Ureter (tissue), 1 donor: ENCODE measurements around the gene ARHGAP26. TPM values are rescaled to one million over a fixed set of nuclear protein-coding genes. Genes with fewer than 3 reads are reported as not detected.
A peak's percentile ranks its signal among the peaks of the same experiment; 100 is the strongest.

Experiments
- DNase-seq: peaks from one replicate; pipeline ENCODE4 v3.0.0-alpha.2; 2020; ENCODE audit warnings: low spot score
- total RNA-seq: library from RNA; stranded (reverse); gene quantifications from one replicate; pipeline ENCODE4 v1.2.4, GENCODE V29; 2023
- donor health status: DM: yes; HTN: yes; CAD: no.

The ARHGAP26 gene
- total RNA-seq, 1 donor from 2014 or later = 46.9 TPM

GRCh38 chr5:143239882-143240518 lies 469.8 kb downstream of the ARHGAP26 start:
- no peak for DNase-seq

DNA sequence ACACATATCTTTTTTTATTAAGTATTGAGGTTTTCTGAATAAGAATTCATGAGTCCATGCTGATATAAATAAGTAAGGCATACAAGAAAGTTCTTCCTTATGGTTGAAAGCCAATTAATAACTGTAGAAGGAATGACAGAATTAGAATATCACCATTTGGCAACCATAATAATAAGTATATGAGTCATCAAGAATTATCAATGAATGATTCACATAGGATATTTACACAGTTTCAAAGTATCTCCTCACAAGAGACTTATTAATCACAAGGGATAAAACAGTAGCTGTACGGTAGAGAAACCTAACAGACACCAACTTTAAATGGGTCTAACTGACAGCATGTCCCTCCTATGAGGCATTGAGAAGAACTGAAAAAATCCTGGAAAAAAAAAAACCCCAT lies 471.7 kb downstream of the ARHGAP26 start:
- no peak for DNase-seq

GRCh38 chr5:143243103-143243502 lies 472.9 kb downstream of the ARHGAP26 start:
- no peak for DNase-seq

DNA sequence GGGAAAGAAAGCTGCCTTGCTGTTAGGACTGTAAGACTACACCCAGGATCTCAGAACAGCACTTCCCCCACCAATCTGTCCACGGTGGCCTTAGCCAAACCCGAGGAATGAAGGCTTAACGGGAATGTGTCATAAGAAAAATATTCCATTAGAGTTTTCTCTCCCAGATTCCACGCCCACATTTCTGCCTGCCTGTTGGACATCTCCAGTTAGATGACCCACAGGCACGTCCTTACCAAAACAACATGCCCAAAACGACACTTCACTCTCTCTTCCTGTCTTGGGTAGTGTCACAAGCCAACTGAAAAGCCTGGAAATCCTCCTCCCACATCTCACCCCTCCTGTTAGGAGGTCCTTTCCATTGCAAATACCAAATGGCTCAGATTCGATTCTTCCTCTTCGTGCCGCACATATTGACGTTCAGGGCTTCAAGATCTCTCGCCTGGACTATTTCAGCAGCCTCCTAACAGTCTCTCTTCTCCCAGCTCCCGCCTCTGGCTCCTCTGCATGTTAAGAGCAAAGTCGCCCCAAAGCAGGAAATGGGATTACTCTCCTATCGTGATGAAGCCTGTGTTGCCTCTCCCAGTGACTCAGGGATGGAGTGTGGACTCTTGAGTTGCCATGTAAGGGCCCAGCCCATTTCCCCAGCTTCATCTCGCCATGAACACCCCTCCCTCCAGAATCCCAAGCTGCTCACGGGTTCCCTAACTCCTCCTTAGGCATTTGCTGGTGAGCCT lies 474.0 kb downstream of the ARHGAP26 start:
- DNase-seq = peak; percentile 63

DNA sequence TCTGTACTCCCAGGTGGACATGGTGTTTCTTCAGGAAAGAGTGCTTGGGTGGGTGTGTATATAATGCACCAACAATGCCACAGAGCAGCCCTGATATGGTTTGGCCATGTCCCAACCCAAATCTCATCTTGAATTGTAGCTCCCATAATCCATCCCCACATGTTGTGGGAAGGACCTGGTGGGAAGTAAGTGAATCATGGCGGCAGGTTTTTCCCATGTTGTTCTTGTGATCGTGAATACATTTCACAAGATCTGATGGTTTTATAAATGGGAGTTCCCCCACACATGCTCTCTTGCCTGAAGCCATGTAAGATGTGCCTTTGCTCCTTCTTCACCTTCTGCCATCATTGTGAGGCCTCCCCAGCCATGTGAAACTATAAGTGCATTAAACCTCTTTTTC lies 474.8 kb downstream of the ARHGAP26 start:
- DNase-seq = no peak

DNA sequence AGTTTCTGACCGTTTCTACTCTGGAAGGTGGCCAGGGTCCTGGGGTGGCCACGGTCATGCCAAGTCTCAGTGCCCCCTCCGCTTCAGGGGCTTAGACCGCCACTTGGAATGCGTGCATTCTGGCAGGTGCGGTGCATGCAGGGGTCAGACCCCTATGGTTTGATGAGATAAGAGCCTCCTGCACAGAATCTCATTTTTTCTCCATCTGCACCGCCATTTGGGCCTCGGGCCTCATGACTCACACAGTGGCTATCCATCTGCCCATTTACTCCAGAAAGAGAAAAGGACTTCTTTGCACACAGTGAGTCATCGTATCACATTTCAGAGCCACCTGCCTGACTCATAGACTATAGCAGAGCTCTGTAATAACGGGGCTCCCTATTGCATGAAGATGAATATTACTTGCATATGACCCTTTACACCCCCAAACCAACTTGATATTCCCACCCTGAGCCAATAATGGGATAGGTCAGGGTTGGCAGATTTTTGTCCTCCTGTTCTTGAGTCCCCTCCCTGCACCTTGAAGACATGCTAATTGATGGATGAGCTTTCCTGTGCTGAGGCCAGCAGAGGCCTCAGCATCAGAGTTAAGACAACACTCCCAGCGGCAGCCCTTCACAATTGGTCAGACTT lies 475.9 kb downstream of the ARHGAP26 start:
- no peak for DNase-seq

DNA sequence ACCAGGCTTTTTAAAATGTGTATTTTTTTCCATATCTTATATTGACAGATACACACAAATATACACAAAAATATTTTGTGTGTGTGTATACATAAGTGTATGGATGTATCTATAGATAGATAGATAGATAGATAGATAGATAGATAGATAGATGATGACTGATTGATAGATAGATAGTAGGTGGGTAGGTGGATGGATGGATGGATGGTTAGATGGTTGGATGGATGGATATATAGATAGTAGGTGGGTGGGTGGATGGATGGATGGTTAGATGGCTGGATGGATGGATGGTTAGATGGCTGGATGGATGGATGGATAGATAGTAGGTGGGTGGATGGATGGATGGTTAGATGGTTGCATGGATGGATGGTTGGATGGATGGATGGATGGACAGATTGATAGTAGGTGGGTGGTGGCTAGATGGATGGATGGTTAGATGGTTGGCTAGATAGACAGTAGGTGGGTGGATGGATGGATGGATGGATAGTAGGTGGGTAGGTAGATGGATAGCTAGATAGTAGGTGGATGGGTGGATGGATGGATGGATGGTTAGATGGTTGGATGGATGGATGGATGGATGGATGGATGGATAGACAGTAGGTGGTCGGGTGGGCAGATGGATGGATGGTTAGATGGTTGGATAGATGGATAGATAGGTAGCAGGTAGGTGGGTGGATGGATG lies 477.1 kb downstream of the ARHGAP26 start:
- DNase-seq = no peak

DNA sequence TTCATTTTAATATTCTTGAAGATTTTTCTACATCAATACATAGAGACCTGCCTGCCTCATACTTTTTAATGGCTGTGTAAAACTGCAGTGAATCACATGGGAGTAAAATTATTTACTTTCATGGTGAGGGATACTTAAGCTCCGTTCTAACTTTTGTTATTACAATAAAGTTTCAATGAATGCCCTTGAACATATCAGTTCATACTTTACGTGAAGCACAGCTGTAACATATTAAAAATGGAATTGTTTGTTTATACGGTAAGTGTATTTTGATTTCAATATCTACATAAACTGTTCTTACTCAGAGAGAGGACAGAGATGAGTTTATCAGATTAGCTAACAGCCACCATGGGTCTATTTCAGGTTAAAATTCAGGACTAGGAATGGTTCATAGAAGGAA lies 478.2 kb downstream of the ARHGAP26 start:
- no peak for DNase-seq

DNA sequence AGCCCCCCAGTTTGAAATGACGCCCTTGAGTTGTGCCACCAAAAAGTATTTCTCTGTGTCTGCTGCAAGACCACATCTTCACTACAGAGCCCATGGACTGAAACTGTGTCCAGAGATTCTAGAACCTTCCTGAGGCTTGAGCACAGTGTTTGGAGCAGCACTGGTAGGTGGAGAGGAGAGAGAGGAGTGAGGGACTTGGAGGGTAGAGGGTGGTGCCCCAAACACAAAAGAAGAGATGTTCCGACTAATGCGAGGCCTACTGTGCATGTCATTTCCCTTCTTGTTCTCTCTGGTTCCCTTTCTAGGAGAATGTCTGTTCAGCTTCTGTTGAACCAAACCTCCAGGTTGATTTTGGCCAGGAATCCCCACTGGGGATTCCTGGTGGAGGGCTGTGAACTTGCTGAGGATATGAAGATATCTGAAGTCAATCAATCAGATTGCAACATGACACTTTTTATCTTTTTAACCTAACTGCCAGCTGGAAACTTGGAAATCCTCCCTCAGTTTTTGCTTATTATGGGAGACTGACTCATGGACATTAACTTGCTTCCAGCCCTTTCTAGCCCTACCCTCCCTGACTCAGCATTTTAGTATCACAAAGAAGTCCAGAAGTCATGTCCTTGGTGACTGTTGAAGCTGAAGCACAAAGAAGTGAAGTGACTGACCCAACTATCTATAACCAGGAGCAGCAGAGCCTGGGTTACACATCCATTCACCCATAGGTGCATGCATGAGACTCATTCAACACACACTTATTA lies 478.8 kb downstream of the ARHGAP26 start:
- DNase-seq = no peak

DNA sequence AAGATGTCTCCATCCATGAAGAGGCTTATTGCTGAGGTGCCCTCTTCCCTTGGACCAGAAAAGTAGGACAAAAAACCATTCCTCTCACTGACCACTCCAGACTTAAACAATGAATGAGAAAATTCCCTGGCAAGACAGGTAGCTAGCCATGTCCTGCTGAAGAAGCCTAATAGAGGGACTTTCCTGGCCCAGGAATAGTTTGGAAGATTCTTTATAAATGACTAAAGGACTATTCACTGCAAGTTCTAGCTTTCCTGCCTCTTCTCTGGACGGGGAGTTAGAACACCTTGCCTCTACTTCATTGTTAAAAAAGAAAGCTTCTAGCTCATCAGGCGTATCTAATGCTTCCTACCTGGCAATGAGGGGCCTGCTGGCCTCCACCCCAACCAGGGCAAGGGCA lies 479.7 kb downstream of the ARHGAP26 start:
- no peak for DNase-seq

GRCh38 chr5:143251190-143251589 lies 481.0 kb downstream of the ARHGAP26 start:
- DNase-seq = no peak

GRCh38 chr5:143251946-143252345 lies 481.8 kb downstream of the ARHGAP26 start:
- no peak for DNase-seq

DNA sequence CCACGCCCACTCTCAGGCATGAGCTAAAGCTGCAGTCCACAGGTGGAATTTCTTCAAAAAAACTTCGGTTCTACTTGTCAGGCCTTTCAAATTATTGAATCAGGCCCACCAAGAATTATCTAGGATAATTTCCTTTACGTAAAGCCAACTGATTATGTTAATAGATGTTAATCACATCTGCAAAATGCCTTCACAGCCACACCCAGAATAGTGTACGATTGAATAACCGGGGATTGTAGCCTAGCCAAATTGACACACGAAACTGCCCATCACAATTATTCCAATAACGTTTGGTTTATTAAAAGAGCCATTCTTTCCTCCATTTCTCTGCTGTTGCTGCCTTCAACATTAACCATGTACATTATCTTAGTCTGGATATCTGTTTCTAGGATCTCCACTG lies 484.6 kb downstream of the ARHGAP26 start:
- no peak for DNase-seq

DNA sequence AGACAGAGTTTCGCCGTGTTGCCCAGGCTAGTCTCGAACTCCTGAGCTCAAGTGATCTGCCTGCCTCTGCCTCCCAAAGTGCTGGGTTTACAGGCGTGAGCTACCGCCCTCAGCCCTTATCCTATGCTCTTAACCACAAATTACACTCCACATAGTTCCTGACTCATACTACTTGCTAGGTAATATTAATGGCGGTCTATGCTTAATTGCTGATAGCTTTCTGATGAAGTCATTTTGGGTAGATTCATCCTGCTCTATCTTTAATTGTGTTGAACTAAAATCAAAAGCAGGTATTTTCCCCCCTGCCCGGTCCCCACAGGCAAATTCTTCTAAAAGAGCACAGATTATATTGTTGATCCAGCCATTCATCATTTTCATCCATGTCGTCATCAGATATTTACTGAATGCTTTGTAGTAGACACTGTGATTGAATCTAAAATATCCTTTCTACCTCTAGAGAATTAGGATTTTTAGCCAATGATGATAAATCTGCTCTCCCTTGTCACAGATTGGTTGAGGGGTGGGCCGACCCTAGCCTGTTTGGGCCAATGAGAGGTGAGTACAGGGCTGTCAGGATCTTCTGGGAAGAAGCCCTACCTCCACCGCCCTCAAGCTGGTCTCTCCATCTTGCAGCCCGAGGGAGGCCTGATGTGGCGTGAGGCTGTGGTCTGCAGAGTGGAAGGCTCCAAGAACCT lies 488.5 kb downstream of the ARHGAP26 start:
- no peak for DNase-seq

DNA sequence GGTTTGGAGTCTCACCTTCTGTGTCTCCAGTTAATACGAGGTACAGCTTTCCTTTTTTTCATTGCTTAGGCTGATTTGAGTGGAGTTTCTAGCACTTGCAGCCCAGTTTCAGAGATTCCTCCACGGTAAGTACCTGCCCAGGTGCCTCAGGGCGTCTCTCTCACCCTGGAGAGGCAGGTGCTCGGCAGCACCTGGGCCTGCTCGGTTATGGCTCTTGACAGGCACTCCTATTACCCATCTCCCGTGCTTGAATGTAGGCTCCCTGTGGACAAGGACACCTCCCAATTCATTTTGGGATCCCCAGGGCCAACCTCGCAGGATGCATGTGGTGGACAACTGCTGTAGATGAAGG lies 489.1 kb downstream of the ARHGAP26 start:
- no peak for DNase-seq

GRCh38 chr5:143261748-143262392 lies 491.7 kb downstream of the ARHGAP26 start:
- no peak for DNase-seq

DNA sequence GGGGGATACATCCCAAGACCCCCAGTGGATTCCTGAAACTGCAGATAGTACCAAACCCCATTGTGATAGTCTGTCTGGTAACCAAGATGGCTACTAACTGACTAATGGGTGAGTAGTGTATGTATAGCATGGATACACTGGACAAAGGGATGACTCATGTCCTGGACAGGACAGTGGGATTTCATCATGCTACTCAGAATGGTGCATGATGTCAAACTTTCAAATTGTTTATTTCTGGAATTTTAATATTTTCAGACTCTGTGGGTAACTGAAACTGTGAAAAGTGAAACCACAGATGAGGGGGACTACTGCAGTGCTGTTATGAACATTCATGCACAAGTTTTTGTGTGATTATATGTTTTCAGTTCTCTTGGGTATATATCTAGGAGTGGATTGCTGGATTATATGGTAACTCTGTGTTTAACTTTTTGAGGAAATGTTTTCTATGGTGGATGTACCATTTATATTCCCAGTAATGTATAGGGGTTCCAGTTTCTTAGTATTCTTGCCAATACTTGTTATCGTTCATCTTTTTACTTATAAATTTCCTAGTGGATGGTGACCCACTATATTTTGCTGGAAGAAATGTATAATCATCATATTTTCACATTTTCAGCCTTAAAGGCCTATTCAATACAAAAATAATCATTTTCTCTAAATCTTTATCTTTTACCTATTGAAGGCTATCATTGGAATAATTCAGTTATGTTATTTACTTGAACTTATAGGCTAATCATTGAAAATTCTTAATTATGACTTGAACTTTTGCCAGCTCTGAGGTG lies 492.4 kb downstream of the ARHGAP26 start:
- no peak for DNase-seq

DNA sequence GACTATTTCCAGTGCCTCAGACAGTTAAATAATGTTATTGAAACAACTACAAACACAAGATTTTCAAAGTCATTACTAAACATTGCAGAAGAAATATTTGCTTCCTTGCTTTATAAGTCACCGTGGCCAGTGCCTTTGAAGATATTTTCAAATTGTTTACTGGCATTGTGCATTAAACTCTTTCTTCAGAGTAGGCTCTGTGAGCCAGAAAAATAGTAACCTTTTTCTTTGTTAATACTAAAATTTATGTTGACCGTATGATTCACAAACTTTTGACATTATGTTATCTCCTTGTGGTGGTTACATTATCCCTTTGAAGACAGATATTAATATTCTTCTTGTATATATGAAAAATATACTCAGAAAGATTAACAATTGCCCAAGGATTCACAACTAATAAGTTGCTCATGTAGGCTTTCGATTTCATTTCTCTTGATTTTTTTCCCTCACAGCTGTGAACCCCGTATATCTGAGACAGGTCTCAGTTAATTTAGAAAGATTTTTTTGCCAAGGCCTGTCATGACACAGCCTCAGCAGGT lies 493.2 kb downstream of the ARHGAP26 start:
- no peak for DNase-seq

DNA sequence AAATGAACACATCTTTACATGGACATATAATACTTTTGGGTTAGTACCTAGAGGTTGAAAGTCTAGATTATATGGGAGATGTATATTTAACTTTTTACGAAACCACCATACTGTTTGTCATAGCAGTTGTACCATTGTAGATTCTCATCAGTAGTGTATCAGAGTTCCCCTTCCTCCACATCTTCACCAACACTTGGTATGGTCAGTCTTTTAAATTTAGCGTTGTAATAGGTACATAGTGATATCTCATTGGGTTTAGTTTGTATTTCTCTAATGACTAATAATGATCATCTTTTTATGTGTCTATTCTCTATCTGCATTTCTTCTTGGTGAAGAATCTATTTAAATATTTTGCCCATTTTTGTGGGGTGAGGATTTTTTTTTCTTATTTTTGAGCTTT lies 495.8 kb downstream of the ARHGAP26 start:
- DNase-seq = no peak

GRCh38 chr5:143267186-143267585 lies 497.0 kb downstream of the ARHGAP26 start:
- DNase-seq = no peak
